Transverse colon (tissue), 4 donors: Measurements from ENCODE around the gene ATG13.

Source experiments
- POLR2A ChIP-seq: fragments of 450-650 bp; IDR thresholded peaks from one replicate; pipeline ENCODE4 v1.6.1; 2016; ENCODE audit warnings: antibody characterized with exemption, mild to moderate bottlenecking, moderate library complexity
- POLR2AphosphoS5 ChIP-seq, 3 donors: sonication (generic); formaldehyde crosslinking; IDR thresholded peaks; one replicate each; pipeline ENCODE4 v1.6.1; 2016; ENCODE audit warnings: antibody characterized with exemption in 3 of 3
- TF ChIP-seq, protein P1 (sequence below), 5 experiments: fragments of 200-600 bp in 3 of 5; fragments of 450-650 bp in 2 of 5; sonication (generic) in 3 of 5; IDR thresholded peaks; 1 replicate in 2 of 5; 2 replicates in 3 of 5; pipeline ENCODE4 v1.5.1; 2016 to 2017; ENCODE audit warnings: antibody characterized with exemption in 5 of 5, inconsistent platforms in 3 of 5, mild to moderate bottlenecking in 2 of 5, moderate library complexity in 1 of 5

GRCh38 chr11:46700241-46701077 is 83.1 kb downstream of the ATG13 start, which contains the start of the genes ARHGAP1 and ZNF408:
- TF ChIP-seq, protein P1, sequence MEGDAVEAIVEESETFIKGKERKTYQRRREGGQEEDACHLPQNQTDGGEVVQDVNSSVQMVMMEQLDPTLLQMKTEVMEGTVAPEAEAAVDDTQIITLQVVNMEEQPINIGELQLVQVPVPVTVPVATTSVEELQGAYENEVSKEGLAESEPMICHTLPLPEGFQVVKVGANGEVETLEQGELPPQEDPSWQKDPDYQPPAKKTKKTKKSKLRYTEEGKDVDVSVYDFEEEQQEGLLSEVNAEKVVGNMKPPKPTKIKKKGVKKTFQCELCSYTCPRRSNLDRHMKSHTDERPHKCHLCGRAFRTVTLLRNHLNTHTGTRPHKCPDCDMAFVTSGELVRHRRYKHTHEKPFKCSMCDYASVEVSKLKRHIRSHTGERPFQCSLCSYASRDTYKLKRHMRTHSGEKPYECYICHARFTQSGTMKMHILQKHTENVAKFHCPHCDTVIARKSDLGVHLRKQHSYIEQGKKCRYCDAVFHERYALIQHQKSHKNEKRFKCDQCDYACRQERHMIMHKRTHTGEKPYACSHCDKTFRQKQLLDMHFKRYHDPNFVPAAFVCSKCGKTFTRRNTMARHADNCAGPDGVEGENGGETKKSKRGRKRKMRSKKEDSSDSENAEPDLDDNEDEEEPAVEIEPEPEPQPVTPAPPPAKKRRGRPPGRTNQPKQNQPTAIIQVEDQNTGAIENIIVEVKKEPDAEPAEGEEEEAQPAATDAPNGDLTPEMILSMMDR (IDR thresholded peaks at IDR 0.05), result no peak
- TF ChIP-seq POLR2A (peak; percentile 97), POLR2AphosphoS5 (IDR thresholded peaks at IDR 0.05) (peak; percentile 92 to 98 (median 94))
